K562 (cell line): ENCODE measurements around the gene NSDHL. TPM values are rescaled to one million over a fixed set of nuclear protein-coding genes. Genes with fewer than 3 reads are reported as not detected.

Experiments
- ADNP ChIP-seq: fragments of 200-800 bp; sonication (Bioruptor generic); IDR thresholded peaks from 2 replicates; pipeline ENCODE4 v1.6.1; 2016; ENCODE audit warnings: missing genetic modification characterization, missing compliant biosample characterization
- ARID1B ChIP-seq: fragments of 450-650 bp; IDR thresholded peaks from 2 replicates; pipeline ENCODE4 v1.6.1; 2016; ENCODE audit warnings: antibody characterized with exemption, mild to moderate bottlenecking, inconsistent platforms
- BCOR ChIP-seq: fragments of 450-650 bp; IDR thresholded peaks from 2 replicates; pipeline ENCODE4 v1.6.1; 2016
- CCNT2 ChIP-seq: IDR thresholded peaks from 2 replicates; pipeline ENCODE4 v1.6.1; 2011; ENCODE audit warnings: borderline replicate concordance, low read depth, mild to moderate bottlenecking, moderate library complexity, mixed read lengths, low read length; ENCODE audit not compliant: insufficient read length; ENCODE audit errors: extremely low read depth
- CHD4 ChIP-seq: fragments of 200-600 bp; sonication (generic); IDR thresholded peaks from 3 replicates; pipeline ENCODE4 v1.6.1; 2012; ENCODE audit warnings: low read depth, mild to moderate bottlenecking, mixed read lengths, low read length, inconsistent platforms; ENCODE audit not compliant: insufficient read depth, insufficient replicate concordance, poor library complexity, severe bottlenecking
- CREBBP ChIP-seq: IDR thresholded peaks from one replicate; pipeline ENCODE4 v1.6.1; 2012; ENCODE audit warnings: low read depth, mild to moderate bottlenecking, control low read depth, inconsistent platforms, low read length
- EGR1 ChIP-seq: fragments of 450-650 bp; conservative IDR thresholded peaks from 2 replicates; pipeline ENCODE4 v1.6.1; 2017; ENCODE audit warnings: mild to moderate bottlenecking
- ELF2 ChIP-seq: fragments of 250-450 bp; sonication (Bioruptor Pico); IDR thresholded peaks from 2 replicates; pipeline ENCODE4 v1.5.0; 2021; ENCODE audit warnings: mild to moderate bottlenecking
- JUND ChIP-seq, 2 experiments: IDR thresholded peaks; 2 replicates in 1 of 2; 3 replicates in 1 of 2; pipeline ENCODE4 v1.6.1; 2011; ENCODE audit warnings: borderline replicate concordance in 2 of 2, low read depth in 2 of 2, low read length in 2 of 2, improper control_type of control experiment in 1 of 2, missing biosample characterization in 1 of 2, missing genetic modification characterization in 1 of 2, missing genetic modification reagents in 1 of 2
- KAT2B ChIP-seq: IDR thresholded peaks from one replicate; pipeline ENCODE4 v1.6.1; 2012; ENCODE audit warnings: low read depth, mild to moderate bottlenecking, control low read depth, inconsistent platforms, low read length, moderate library complexity
- MEIS2 ChIP-seq: fragments of 450-650 bp; IDR thresholded peaks from 2 replicates; pipeline ENCODE4 v1.6.1; 2014; ENCODE audit warnings: mild to moderate bottlenecking; ENCODE audit not compliant: partially characterized antibody
- PYGO2 ChIP-seq: fragments of 450-650 bp; IDR thresholded peaks from 2 replicates; pipeline ENCODE4 v1.6.1; 2016; ENCODE audit warnings: mild to moderate bottlenecking, missing genetic modification characterization, moderate library complexity, missing compliant biosample characterization
- SREBF1 ChIP-seq: fragments of 150-350 bp; IDR thresholded peaks from 2 replicates; pipeline ENCODE4 v1.6.1; 2014; ENCODE audit warnings: antibody characterized with exemption, low read depth, low read length, borderline replicate concordance
- TCF3 ChIP-seq: sonication (generic); formaldehyde crosslinking; IDR thresholded peaks from 2 replicates; pipeline ENCODE4 v1.4.0; 2020; ENCODE audit warnings: mild to moderate bottlenecking, missing genetic modification reagents
- TRIM28 ChIP-seq: fragments of 450-650 bp; IDR thresholded peaks from 2 replicates; pipeline ENCODE4 v1.6.1; 2017
- ZNF143 ChIP-seq: sonication (generic); formaldehyde crosslinking; IDR thresholded peaks from 2 replicates; pipeline ENCODE4 v1.9.0; 2022; ENCODE audit warnings: mild to moderate bottlenecking, missing genetic modification reagents
- ZNF277 ChIP-seq: fragments of 250-450 bp; sonication (Bioruptor Pico); IDR thresholded peaks from 2 replicates; pipeline ENCODE4 v1.8.0; 2022; ENCODE audit warnings: inconsistent platforms, mild to moderate bottlenecking, moderate library complexity, borderline replicate concordance
- ZNF507 ChIP-seq: conservative IDR thresholded peaks from 2 replicates; pipeline ENCODE4 v1.6.1; 2017; ENCODE audit warnings: missing genetic modification characterization, missing compliant biosample characterization
- ZNF695 ChIP-seq: fragments of 450-650 bp; formaldehyde crosslinking; IDR thresholded peaks from 2 replicates; pipeline ENCODE4 v1.4.0; 2020; ENCODE audit warnings: mild to moderate bottlenecking, moderate library complexity
- ZNF77 ChIP-seq: fragments of 250-450 bp; sonication (Bioruptor Pico); IDR thresholded peaks from 2 replicates; pipeline ENCODE4 v1.5.0; 2020
- polyA plus RNA-seq, 8 experiments: library from polyadenylated mRNA; depleted of rRNA in 4 of 8; stranded (reverse) in 5 of 8; unstranded in 3 of 8; fragments of >200 nt; fragmentation: Nextera tagmentation in 2 of 8; fragmentation: Illumina TruSeq in 1 of 8; extraction: Ambion mirVana in 2 of 8; extraction: Trizol in 1 of 8; gene quantifications; 2 replicates each; pipeline versions ENCODE4 v1.2.1 to v1.2.3, GENCODE V29; 2011 to 2014; ENCODE audit warnings: inconsistent platforms in 1 of 8, missing spikeins in 1 of 8
- total RNA-seq, 7 experiments: library from RNA; depleted of rRNA in 6 of 7; stranded (reverse); fragments of >200 nt in 6 of 7; fragmentation: Illumina TruSeq in 2 of 7; extraction: Trizol in 2 of 7; gene quantifications; 2 replicates each; pipeline versions ENCODE4 v1.2.1 to v1.2.3, GENCODE V29; 2011 to 2021; ENCODE audit warnings: low replicate concordance in 1 of 7
- TF ChIP-seq, protein P1 (sequence below): sonication (generic); formaldehyde crosslinking; IDR thresholded peaks from 2 replicates; pipeline ENCODE4 v1.8.1; 2023; ENCODE audit warnings: mild to moderate bottlenecking, missing genetic modification reagents, moderate library complexity
- TF ChIP-seq, protein P2 (sequence below), 3 experiments: fragments of 200-800 bp in 1 of 3; fragments of 250-450 bp in 1 of 3; fragments of 450-650 bp in 1 of 3; sonication (Bioruptor Pico) in 1 of 3; sonication (Bioruptor generic) in 1 of 3; formaldehyde crosslinking in 1 of 3; IDR thresholded peaks; 2 replicates each; pipeline versions ENCODE4 v1.6.1 to v1.8.0; 2016 to 2022; ENCODE audit warnings: mild to moderate bottlenecking in 2 of 3, missing genetic modification characterization in 2 of 3, missing compliant biosample characterization in 1 of 3, moderate library complexity in 1 of 3

Gene NSDHL
- total and polyA plus RNA-seq, 9 of the 15 experiments (the other 6 are each of a cell fraction or from before 2014, with no cell fraction given), result 22.5 to 63.4 (median 40.8) TPM

DNA sequence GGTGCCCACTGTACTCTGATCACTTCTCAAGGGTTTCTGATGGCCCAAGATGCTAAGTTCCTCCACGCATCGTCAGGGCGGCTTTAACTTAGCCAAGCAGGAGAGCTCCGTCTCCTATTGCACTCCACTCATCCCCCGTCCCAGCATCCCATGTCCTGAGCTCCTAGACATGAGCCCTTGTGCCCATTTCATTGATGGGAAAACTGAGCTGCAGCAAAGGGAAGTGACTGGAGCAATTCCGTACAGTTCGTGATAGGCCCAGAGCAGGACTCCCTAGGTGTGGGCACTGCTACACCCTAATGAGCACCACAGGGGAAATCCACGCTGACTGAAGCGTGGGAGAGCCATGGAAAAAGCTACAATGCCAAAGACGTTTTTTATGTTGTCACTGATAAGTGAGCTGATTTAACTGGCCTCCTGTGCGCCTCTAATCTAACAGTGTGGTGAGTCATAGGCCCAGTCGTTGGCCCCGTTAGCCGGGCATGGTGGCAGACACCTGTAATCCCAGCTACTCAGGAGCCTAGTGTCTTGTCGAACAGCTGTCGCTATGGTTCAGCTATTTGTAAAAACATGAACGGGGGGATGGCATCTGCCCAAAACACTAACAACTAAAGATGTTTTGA lies 14.9 kb downstream of the NSDHL start (continued):
- TF ChIP-seq CCNT2, result no peak
- TF ChIP-seq CHD4, result peak; percentile 38
- no peak for TF ChIP-seq TRIM28
- no peak for TF ChIP-seq ZNF77 (CRISPR knock-in tag)
- no peak for TF ChIP-seq EGR1
- 0 out of 2 replicates have a peak, but pooled peaks have one; percentile 13 for TF ChIP-seq ARID1B
- TF ChIP-seq ELF2 (CRISPR knock-in tag), result no peak
- no peak for TF ChIP-seq PYGO2 (tag)
- no peak for TF ChIP-seq KAT2B
- TF ChIP-seq ADNP (tag), result peak; percentile 80
- TF ChIP-seq, protein P1, sequence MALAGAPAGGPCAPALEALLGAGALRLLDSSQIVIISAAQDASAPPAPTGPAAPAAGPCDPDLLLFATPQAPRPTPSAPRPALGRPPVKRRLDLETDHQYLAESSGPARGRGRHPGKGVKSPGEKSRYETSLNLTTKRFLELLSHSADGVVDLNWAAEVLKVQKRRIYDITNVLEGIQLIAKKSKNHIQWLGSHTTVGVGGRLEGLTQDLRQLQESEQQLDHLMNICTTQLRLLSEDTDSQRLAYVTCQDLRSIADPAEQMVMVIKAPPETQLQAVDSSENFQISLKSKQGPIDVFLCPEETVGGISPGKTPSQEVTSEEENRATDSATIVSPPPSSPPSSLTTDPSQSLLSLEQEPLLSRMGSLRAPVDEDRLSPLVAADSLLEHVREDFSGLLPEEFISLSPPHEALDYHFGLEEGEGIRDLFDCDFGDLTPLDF (CRISPR knock-in tag), result no peak
- TF ChIP-seq SREBF1, result no peak
- TF ChIP-seq BCOR, result peak; percentile 93
- TF ChIP-seq JUND (IDR thresholded peaks at IDR 0.05; ENCODE audit: borderline replicate concordance, low read depth, low read length), result peak; percentile 56; the same call in 1 of the 2 replicates
- TF ChIP-seq JUND (tag; IDR thresholded peaks at IDR 0.05; ENCODE audit: borderline replicate concordance, low read depth, low read length), result peak; percentile 72; the same call in 2 of the 3 replicates
- peak; percentile 27 for TF ChIP-seq MEIS2
- no peak for TF ChIP-seq ZNF277 (CRISPR knock-in tag)
- no peak for TF ChIP-seq ZNF143 (CRISPR knock-in tag)
- peak; percentile 33; the same call in 1 of the 2 replicates for TF ChIP-seq TCF3 (CRISPR knock-in tag)
- TF ChIP-seq ZNF507 (tag), result no peak
- TF ChIP-seq, protein P2, sequence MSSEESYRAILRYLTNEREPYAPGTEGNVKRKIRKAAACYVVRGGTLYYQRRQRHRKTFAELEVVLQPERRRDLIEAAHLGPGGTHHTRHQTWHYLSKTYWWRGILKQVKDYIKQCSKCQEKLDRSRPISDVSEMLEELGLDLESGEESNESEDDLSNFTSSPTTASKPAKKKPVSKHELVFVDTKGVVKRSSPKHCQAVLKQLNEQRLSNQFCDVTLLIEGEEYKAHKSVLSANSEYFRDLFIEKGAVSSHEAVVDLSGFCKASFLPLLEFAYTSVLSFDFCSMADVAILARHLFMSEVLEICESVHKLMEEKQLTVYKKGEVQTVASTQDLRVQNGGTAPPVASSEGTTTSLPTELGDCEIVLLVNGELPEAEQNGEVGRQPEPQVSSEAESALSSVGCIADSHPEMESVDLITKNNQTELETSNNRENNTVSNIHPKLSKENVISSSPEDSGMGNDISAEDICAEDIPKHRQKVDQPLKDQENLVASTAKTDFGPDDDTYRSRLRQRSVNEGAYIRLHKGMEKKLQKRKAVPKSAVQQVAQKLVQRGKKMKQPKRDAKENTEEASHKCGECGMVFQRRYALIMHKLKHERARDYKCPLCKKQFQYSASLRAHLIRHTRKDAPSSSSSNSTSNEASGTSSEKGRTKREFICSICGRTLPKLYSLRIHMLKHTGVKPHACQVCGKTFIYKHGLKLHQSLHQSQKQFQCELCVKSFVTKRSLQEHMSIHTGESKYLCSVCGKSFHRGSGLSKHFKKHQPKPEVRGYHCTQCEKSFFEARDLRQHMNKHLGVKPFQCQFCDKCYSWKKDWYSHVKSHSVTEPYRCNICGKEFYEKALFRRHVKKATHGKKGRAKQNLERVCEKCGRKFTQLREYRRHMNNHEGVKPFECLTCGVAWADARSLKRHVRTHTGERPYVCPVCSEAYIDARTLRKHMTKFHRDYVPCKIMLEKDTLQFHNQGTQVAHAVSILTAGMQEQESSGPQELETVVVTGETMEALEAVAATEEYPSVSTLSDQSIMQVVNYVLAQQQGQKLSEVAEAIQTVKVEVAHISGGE (CRISPR knock-in tag; IDR thresholded peaks at IDR 0.05), result no peak
- no peak for TF ChIP-seq ZNF695 (CRISPR knock-in tag)
- TF ChIP-seq CREBBP, result no peak
